ENCODE measurements around the gene MAGI2.
"Not testable (repeated sequence)": the region's sequence is repeated elsewhere in the genome, so short reads cannot be mapped to it uniquely, and the experiment has no call there.

The MAGI2 gene

DNA sequence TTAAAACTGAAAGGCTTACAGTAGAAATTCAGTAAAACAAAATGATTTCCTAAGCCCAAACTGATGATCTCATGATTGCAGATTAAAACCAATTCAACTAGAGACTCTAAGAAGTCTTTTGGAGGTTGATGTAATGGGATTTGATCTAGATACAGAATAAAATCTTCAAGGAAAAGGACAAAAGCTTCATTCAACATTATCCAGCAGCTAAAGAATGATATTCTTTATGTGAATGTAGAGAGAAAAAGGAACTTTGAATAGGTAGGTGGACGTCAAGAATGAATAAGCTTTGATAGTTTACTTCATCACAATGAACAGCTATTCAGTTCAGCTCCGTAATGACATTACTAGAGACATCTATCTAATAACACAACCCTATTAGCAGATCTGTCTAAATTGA is 910.5 kb downstream of the MAGI2 start:
- no peak for DNase-seq (ENCODE audit: low read depth)

DNA sequence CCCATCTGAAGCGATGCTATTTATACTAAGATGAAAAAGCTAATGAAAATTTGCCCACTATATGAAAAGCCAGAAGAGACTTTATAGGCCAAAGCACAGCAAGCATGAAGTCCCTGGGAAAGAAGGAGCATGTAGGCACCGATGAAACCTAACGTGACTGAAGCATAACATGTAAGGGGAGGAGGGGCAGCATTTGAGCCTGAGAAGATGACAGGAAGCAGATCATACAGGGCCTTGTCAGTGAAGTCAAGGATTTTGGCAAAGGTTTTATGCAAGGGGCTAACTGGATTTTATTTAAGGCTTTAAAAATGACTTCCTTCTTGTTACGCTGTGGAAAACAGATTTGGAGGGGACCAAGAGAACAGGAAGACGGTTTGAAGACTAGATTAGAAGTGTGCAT is 910.9 kb downstream of the MAGI2 start:
- DNase-seq (ENCODE audit: low read depth) = no peak

DNA sequence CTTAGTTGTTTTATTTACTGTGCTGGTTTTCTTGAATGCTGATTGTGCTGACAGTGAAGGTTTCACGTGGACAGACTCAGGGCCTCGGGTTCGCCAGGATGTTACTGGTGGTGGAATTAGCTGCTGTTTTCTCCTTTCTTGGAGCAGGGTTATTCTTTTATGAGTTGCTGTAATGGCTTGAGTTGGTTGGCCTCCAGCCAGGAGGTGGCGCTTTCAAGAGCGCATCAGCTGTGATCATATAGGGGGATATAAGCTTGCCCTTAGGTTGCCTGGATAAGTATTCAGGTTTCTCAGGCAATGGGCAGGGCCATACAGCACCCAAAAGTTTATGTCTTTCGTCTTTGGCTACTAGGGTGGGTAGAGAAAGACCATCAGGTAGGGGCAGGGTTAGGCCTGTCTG is 913.6 kb downstream of the MAGI2 start:
- no peak for DNase-seq (ENCODE audit: low read depth)

DNA sequence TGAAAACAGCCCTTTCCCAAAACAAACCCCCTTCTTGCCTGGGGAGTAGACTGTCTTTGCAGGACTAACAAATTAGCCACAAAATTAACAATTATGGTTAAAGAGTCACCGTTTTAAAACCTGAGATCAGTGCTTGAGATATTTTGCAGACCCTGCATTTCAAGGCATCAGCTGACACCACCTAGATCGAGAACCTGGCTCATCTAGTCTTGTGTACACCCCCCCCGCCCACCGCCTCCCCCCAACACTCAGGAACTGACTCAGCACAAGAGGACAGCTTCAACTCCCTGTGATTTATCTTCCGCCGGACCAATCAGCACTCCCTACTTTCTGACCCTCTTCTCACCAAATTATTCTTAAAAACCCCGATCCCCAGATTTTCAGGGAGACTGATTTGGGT is 917.8 kb downstream of the MAGI2 start:
- no peak for DNase-seq (ENCODE audit: low read depth)

DNA sequence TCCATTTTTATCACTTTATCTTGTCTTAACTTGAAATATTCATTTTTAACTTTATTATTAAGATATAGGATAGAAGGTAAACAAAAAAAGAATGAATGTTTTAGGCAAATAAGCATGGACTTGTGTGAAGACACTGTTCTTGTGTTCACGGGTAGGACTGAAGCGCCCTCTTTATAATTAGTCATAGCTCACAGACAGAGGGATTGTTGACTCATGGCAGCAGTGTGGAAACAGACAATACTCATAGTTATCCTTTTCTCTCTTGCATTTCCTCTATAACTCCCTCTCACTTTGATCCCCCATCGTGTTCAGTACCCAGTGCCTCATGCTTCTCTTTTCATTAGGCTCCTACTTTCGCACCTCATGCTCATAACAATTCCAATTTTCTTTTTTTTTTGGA is 923.1 kb downstream of the MAGI2 start:
- DNase-seq (ENCODE audit: low read depth) = no peak

DNA sequence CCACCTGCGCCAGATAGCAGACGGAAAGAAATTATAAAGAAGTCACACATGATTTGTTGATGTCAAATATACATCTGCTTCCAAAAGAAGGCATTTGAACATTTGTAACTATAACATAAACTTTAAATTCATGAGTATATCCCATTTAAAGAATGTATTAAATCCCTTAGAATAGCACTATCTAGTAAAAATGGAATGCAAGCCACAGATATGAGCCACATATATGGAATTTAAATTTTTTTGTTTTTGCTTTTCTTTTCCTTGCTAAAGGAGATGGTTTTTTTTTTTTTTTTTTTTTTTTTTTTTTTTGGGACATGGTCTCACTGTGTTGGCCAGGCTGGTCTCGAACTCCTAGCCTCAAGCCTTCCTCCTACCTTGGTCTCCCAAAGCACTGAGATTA is 924.1 kb downstream of the MAGI2 start:
- no peak for DNase-seq (ENCODE audit: low read depth)

DNA sequence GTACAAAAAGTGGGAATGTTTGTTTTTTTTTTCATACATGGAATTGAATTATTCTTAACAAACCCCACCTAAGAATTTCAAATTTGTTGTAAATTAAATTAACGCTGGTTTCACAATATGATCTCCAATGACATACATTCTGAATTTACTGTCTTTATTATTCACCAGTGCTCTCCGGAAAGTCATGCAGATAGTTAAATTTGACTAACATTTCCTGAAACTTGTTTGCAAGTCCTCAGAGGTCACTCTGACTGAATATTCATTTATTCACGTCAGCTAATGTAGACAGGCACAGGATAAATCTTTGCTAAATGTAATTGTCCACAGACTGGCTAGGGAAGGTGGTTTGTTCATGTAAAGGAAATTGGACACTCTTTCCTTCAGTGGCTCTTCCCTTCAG is 924.5 kb downstream of the MAGI2 start:
- no peak for DNase-seq (ENCODE audit: low read depth)

DNA sequence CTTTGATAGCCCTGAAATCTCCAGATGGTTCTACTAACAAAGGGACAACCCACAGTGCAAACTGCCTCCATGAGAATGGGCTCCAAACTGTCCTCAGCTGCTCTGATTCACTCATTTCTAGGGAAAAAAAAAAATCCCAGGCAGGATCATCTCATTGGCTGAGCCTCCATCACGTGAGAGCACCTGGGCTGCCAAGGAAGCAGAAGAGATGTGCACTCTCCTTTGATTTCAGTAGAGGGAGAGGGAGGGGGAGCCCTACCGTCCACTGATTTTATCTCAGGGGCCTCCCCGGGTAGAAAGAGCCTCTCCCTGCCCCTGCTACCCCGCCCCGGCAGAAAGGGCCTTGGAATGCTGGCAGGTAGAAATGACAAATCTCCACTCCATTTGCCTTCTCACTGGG is 929.5 kb downstream of the MAGI2 start:
- no peak for DNase-seq (ENCODE audit: low read depth)

DNA sequence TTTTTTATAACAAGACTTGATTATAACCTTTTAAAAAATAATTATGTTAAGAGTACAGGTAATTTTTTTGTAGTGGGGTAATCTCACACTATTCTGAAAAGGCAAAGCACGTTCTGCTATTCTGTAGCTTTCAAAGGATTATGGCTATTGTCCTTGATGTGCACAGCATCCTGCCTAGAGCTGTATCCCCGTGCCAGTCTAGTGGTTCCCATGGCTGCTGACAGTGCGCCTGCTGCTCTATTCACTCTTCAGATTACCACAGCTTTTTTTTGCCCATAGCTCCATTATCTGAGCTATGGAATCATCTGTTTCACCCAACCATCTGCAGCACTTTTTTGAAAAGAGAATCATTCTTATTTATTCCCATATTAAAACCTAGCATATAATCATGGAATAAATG is 931.5 kb downstream of the MAGI2 start:
- no peak for DNase-seq (ENCODE audit: low read depth)

DNA sequence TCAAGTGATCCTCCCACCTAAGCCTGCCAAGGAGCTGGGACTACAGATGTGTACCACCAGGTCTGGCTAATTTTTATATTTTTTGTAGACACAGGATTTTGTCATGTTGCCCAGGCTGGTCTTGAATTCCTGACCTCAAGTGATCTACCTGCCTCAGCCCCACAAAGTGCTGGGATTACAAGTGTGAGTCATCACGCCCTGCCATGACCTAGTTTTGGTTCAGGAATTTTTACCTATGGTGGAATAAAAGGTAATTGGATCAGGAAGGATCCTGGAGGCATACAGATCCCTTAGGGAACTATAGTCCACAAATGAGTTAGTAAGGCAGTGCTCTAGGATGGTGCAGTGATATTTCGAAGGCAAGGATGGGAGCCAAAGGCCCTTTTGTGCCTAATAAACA is 937.0 kb downstream of the MAGI2 start:
- no peak for DNase-seq (ENCODE audit: low read depth)

DNA sequence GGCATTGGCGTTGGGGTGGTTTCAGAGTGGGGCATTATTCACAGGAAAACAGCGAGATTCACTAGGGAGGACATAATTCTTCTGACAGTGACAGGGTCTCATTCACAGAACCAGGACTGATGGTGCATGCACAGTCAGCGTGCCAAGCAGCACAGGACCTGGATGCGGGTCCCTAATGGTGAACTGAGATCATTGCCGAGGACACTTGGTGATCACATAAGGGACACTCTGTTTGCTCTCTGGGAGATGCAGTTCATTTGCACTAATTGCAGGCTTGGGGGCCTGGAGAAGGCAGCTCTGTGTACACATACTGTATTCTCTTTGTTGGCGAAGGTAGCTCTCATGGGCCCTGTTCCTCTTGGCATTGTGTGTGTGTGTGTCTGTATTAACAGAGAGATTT is 938.8 kb downstream of the MAGI2 start:
- no peak for DNase-seq (ENCODE audit: low read depth)

DNA sequence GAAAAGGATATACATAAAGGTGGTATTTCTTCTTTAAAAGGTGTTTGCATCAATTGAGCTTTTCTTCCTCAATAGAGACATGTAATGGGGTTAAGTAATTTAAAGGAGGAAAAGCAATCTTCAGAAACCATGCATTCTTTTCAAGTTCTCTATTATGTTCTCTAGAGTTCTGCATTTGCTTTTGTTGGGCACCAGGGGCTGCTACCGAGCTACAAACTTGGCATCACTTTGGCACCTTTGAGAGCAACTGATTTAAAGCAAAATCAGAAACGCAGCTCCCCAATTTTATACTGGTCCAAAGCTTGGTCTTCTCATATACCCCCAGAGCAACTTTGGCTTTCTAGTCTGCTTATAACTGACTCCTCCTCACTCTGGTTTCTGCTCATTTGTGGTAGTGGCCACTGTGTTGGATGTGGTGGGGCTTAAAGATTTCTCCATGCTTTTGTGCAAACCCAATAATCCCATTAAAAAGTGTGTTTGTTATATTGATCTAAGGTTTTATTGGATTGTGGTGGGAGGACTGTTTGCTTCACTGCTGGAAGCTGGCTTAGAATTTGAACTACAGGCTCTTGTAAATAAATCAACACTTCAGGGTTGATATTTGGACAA is 942.8 kb downstream of the MAGI2 start:
- DNase-seq (ENCODE audit: low read depth) = peak; percentile 43

DNA sequence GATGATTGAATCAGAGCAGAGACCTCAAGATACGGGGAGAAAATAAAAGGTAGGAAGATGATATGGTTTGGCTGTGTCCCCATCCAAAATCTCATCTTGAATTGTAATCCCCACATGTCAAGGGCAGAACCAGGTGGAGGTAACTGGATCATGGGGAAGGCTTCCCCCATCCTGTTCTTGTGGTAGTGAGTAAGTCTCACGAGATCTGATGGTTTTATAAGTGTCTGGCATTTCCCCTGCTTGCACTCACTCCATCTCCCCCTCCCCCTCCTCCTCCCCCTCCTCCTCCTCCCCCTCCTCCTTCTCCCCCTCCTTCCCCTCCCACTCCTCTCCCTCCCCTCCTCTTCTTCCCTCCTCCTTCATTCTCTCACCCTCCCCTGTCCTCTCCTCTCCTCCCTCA is 950.2 kb downstream of the MAGI2 start:
- not testable (repeated sequence) for DNase-seq (ENCODE audit: low read depth)

DNA sequence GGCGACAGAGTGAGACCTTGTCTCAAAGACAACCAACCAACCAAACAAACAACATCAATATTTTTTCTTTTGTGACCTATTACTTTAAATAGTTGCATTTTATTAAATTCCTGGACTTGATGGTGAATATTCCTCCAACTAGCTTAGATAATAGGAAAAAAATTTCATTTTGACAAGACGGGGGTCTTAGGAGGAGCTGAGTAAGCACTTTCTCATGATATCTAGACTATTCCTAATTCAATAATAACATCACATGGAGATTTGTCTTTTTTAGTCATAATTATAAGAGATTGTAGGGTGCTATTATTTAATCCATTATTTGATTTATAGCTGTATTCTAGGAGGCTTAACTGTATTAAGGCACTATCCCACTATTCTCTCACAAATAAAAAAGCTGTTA is 952.4 kb downstream of the MAGI2 start:
- no peak for DNase-seq (ENCODE audit: low read depth)

DNA sequence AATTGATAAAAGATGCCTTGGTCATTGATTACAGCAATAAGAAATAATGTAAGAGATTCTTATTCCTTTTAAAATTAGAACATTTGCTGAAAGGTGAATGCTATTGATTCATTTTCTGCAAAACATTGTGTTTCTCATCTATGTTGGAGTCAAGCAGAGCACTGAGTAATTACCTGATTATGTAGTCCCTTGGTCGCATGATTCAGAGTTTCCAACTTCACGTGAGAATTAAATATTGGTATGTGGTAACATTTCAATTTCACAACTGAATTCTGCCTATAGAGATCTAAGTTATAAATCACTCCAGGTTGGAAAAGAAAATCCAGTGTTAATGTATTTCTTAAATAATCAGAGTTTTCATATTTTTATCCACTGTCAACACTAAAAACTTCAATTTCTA is 953.5 kb downstream of the MAGI2 start:
- no peak for DNase-seq (ENCODE audit: low read depth)

DNA sequence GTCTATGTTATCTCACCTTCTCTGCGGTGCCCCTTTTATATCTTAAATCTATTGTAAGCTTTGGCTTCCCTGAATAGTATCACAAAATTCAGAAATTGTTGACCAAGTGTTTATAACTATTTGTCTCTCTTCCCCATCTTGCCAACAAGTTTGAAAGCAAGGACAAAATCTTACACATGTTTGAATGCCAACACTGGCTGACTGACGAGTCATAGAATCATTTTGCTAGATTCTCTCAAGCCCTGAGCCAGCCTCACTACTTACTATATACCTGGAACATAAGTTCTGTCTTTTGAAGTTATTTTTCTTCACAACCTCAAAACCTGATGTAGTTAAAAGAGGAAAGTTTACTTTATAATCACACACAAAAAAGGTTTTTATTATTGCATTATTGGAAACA is 954.2 kb downstream of the MAGI2 start:
- no peak for DNase-seq (ENCODE audit: low read depth)

DNA sequence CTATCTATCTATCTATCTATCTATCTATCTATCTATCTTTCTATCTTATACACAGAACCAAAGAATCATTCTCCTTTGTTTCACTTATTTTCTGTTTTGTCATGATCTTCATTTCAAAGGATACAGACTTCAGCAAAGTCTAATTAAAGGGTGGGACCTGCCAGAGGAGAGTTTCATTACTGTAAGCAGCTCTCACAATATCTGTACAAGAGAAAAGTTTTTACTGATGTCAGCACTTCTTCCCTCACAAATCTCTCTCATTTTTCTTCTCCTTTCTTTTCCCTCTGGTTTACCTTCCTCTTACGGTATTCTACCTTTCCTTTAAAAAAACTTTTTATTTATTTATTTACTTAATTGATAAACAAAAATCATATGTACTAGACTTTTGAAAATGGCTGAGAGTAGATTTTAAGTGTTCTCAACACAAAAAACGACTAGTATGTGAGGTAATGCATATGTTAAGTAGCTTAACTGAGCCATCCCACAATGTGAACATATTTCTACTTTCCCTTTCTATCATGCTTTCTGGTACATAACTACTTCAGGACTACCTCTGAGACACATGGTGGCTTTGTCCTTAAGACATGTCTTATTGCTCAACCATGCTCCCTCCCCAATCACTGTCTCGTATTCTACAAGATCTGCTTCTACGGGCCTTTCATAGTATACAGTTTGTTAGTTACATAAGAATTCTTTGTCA is 955.6 kb downstream of the MAGI2 start:
- no peak for DNase-seq (ENCODE audit: low read depth)

DNA sequence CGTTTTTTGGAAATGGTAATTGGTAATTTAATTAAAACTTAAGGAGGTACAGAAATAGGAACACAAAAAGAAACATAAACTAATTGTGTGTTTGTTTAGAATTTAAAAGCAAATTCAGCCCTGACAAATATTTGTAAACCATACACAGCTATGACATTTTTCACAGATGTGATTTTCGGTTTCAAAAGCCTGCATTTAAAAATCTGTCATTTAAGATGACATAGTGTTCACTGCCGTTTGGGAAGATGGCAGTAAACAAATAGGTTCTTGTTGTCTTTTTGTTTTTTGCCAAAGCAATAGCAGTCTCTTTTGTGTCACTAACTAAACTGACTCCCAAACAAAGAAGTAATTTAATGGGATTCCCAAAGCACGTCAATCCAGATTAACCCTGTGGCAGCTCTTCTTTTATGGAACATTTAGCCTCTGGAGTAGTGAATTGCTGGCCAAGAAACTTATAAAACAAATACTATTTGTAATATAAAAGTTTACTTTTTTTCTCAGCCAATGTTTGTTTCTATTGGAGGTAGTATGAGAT is 957.3 kb downstream of the MAGI2 start:
- no peak for DNase-seq (ENCODE audit: low read depth)

DNA sequence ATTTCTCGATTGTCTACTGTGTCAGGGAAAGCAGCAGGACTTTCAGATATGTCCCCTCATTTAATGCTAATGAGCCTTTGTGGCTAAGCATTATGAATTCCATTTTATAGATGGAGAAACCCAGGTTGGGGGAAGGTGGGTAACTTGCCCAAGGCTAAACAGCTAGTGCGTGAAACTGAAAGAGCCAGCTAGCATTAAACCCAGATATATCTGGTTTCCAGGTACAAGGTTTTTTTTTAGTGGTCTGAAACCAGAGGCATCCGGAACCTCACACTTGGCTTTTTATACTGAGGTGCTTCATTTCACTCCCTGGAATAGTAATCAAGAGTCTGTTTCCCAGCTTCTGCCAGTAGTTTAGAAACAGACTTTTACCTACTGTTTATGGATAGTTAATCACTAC is 960.1 kb downstream of the MAGI2 start:
- no peak for DNase-seq (ENCODE audit: low read depth)

DNA sequence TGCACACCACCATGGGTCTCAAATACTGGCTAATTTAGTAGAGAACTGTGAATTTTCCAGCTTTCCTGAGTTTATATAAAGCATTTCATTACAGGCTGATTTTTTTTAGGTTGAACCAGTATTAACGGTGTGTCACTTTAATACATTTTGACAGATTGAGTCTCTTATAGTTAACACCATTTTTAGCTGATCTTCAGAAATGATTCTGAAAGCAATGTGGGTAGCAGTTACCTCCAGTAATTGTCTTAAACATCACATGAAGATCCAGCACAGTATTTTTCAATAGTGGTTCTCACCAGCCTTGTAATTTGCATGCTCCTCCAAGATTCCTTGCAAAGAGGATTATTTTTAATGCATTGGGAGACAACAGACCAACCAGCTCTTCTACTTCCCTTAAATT is 961.3 kb downstream of the MAGI2 start:
- no peak for DNase-seq (ENCODE audit: low read depth)

DNA sequence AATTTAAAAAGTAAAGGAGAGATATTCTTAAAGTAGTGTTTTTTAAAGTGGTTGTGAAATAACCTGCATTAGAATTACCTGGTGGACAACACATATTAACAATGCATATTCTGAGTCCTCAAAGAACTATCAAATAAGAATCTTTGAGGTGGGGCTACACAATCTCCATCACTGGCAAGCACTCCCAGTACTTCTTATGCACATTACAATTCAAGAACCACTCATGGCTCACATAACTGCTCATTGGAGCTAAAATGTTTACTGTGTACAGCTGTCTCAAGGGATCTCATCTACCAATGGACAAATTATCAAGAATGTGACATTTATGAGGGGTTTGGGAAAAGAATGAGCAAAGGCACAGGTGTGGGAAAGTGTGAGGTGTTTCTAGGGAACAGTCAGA is 962.9 kb downstream of the MAGI2 start:
- DNase-seq (ENCODE audit: low read depth) = no peak

DNA sequence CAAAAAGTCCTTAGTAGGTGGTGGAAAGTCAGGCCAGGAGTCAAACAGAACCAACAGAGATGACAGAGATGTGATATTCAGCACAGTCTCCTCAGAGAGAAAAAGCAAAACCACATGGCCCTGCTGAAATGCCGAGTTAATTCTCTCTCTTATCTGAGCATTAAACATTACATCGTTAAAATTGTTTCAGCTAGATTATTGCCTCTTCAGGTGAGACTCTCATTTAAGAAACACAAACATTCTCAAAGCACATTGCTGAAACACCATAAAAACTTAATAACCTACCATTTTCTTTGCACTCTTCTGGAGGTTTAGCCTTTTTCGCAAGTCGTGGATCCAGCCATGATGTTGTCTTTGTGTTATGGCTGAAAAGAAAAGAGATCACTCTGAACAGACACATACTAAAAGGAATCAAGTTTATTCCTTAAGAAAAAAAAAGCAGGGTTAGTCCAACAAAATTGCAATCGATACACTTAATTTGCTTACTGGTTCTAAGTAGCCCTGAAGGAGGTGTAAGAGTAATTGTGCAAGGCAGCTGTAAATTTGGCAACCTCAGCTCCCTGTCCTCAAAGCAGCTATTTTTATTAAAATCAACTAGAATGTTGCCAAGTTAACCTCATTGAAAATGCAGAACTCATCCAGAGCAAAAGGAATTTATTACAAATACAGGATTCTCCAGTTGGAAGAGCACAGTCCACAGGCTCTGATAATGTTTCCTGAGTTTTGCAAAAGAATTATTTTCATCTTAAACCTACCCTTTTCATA is 963.8 kb downstream of the MAGI2 start:
- DNase-seq (ENCODE audit: low read depth) = no peak

DNA sequence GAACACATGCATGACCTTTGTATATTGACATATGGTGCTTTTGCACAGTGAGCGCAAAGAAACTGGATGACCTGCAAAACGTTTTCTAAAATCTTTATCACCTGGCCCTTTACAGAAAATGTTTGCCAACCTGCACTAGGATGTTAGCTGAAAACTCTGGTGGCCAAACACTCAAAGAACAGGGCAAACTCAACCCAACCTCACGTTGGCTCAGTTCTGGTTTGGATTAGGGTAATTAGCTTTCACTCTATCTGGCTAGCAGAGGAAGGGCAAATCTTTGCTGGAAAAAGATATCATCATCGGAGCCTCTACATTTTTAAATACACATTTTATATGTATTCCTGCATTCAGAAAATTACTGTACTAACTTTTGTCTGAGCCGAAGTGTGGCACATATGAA is 966.0 kb downstream of the MAGI2 start:
- no peak for DNase-seq (ENCODE audit: low read depth)
